ENCODE measurements around the gene ZNF281.

Gene ZNF281

DNA sequence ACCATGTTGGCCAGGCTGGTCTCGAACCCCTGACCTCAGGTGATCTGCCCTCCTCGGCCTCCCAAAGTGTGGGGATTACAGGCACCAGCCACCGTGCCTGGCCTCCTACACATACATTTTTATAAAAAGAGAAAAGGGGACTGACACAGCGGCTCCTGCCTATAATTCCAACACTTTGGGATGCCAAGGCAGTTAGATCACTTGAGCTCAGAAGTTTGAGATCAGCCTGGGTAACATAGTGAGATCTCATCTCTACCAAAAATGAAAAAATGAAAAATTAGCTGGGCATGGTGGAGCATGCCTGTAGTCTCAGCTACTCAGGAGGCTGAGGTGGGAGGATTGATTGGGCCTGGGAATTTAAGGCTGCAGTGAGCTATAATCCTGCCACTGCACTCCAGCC, 23.4 kb downstream of the ZNF281 start:
- H3K27ac ChIP-seq: no peak overlapping the region
- TF ChIP-seq, protein P1, sequence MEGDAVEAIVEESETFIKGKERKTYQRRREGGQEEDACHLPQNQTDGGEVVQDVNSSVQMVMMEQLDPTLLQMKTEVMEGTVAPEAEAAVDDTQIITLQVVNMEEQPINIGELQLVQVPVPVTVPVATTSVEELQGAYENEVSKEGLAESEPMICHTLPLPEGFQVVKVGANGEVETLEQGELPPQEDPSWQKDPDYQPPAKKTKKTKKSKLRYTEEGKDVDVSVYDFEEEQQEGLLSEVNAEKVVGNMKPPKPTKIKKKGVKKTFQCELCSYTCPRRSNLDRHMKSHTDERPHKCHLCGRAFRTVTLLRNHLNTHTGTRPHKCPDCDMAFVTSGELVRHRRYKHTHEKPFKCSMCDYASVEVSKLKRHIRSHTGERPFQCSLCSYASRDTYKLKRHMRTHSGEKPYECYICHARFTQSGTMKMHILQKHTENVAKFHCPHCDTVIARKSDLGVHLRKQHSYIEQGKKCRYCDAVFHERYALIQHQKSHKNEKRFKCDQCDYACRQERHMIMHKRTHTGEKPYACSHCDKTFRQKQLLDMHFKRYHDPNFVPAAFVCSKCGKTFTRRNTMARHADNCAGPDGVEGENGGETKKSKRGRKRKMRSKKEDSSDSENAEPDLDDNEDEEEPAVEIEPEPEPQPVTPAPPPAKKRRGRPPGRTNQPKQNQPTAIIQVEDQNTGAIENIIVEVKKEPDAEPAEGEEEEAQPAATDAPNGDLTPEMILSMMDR (IDR thresholded peaks at IDR 0.05): no peak
- no peak for TF ChIP-seq ZFX (IDR thresholded peaks at IDR 0.05; ENCODE audit: borderline replicate concordance)

DNA sequence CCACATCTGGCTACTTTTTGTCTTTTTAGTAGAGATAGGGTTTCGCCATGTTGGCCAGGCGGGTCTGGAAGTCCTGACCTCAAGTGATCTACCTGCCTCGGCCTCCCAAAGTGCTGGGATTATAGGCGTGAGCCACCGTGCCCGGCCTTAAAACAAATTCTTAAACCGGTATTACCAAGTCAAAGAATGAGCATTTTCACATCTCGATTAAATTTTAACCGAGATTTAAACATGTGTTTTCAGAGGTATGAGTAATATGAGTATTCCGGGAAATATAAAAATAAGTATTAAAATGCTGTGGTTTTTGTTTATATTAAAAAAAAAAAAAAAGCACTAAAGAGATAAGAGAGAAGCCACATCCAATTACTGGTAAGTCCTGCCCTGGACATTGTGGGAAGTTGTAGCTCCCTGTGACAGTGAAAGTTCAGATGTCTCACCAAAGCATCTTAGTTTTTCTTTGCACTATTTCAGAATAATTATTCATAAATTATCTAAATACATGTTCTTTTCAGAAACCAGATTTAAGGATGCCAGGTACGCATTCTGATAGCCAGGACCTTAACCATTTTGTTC, 24.9 kb downstream of the ZNF281 start:
- no peak overlapping the region for H3K27ac ChIP-seq
- TF ChIP-seq, protein P1 (IDR thresholded peaks at IDR 0.05): no peak
- TF ChIP-seq ZFX (IDR thresholded peaks at IDR 0.05; ENCODE audit: borderline replicate concordance): no peak

DNA sequence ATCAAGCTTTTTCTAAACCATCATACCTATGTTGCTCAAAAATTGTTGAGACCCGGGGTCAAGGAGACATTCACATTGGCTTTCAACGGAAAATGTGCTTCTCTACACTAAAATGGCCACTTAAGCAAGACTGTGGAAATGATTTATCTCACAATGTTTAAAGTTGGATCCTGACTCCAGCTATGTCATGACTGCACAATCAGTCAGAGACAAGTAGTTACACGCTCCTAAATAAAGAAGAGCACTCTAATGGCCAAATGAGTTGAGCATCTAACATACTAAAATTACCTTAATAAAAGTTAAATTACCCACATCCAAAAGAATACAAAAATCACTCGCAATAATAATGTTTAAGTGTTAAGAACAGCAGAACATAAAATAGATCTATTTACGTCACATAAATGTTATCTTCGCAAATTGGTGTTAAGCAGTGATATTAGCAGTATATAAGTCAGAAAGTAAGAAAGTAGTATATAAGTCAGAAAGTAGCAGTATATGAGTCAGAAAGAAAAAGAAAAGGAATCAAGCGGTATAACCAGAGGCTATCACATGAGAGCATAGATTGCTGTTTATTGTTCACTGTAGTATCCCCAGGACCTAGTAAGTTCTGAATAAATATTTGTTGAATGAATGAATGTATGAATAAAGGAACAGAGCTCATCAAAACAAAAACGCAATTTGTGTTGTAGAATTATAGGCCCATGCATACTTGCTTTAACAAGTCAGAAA, 28.4 kb downstream of the ZNF281 start:
- TF ChIP-seq ZFX (IDR thresholded peaks at IDR 0.05; ENCODE audit: borderline replicate concordance): no peak
- TF ChIP-seq, protein P1 (IDR thresholded peaks at IDR 0.05): no peak
- H3K27ac ChIP-seq: no peak overlapping the region

DNA sequence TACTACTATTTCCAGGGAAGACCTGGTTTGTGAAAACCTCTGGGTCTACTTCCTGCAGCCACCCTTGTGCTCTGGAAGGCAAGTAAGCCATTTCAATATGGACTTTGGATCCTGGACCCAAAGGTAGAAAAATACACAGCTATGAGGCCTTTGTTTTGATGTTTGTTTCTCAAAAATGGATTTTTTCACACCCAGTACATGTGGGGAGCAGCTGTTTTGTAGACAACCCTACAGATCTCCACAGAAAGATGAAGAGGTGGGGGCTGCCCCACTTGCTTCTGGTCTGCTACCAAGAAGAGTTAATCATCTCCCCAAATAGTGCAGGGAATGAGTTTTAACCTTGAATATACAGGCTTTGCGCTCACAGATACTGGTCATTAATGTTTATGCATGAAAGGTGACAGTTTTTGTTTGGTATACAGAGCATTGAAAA, 29.2 kb downstream of the ZNF281 start:
- no peak for TF ChIP-seq ZFX (IDR thresholded peaks at IDR 0.05; ENCODE audit: borderline replicate concordance)
- TF ChIP-seq, protein P1 (IDR thresholded peaks at IDR 0.05): no peak
- no peak overlapping the region for H3K27ac ChIP-seq

DNA sequence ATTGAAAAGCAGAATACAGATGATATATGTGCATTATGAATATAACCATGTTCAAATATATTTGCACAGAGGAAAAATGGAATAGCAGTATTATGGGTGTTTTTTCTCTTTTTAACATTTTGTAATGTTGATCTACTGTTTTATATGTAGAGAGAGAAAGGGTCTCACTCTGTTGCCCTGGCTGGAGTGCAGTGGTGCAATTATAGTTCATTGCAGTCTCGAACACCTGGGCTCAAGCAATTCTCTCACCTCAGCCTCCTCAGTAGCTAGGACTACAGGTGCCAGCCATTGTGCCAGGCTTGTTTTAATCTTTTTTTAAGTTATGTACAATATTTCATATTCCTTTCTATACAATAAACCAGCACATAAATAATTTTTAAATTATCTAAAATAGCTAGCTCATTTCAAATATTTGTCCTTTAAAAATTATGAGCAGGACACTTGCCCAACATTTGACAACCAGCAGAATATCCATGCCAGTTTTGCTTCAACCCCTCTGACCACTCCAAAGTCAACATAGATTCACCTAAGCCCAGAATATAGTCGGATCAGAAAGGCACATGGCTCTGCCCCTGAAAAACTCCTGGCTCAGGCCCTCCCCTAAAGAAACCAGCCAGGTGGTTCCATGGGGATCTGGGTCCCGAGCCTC, 29.8 kb downstream of the ZNF281 start:
- no peak overlapping the region for H3K27ac ChIP-seq
- TF ChIP-seq ZFX (IDR thresholded peaks at IDR 0.05; ENCODE audit: borderline replicate concordance): no peak
- TF ChIP-seq, protein P1 (IDR thresholded peaks at IDR 0.05): no peak

DNA sequence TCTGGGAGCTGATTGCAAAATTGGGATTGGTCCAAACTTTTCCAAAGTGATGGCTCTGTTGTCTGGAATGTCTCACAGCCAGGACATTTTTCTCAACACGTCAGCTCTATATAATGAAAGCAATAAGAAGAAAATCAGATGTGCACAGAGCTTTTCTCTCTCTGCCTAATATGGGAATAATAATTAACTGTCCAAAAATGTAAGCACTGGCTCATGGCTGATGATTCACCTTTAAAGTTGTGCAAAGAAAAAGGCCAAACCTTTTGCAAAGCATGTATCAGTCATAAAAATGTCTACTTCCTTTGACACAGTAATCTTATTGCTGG, 30.4 kb downstream of the ZNF281 start:
- no peak overlapping the region for H3K27ac ChIP-seq
- TF ChIP-seq, protein P1 (IDR thresholded peaks at IDR 0.05): no peak
- no peak for TF ChIP-seq ZFX (IDR thresholded peaks at IDR 0.05; ENCODE audit: borderline replicate concordance)

DNA sequence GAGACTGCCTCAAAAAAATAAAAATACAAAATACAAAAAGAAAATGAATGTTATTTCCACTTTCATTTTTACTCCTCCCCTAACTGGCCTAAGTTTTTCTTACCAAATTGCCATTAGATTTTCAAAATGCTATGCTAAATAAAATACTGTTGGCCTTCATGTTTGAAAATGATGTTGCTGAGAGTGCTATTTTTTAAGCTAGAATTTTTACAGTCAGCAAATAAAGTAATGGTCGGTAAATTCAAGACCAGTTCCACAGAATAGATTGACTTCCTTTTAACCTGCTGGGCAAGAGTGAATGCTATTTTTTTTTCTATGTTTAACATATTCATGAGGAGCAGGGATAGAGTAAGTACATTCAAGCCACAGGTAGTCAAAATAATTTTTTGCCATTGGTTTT, 31.7 kb downstream of the ZNF281 start:
- TF ChIP-seq ZFX (IDR thresholded peaks at IDR 0.05; ENCODE audit: borderline replicate concordance): no peak
- TF ChIP-seq, protein P1 (IDR thresholded peaks at IDR 0.05): no peak
- no peak overlapping the region for H3K27ac ChIP-seq
